Measurements from ENCODE around the gene FOLR1.
"Not testable (repeated sequence)": the region's sequence is repeated elsewhere in the genome, so short reads cannot be mapped to it uniquely, and the experiment has no call there.

FOLR1 gene

GRCh38 chr11:72150882-72151281 is 41.1 kb upstream of the FOLR1 start:
- TF ChIP-seq CTCF (conservative IDR thresholded peaks at IDR 0.05; ENCODE audit: low read length) (no peak), EZH2phosphoT487 (IDR thresholded peaks at IDR 0.05; ENCODE audit: borderline replicate concordance) (no peak)
- H3K27me3 ChIP-seq (ENCODE audit: insufficient read depth, low read length, poor library complexity, severe bottlenecking) = no peaks in the 10 kb centered on the region
- H3K4me3 ChIP-seq (ENCODE audit: low read length, poor library complexity, severe bottlenecking) = no peak overlapping the region
- H3K9ac ChIP-seq (ENCODE audit: low read depth, low read length, poor library complexity, severe bottlenecking) = no peak overlapping the region
- no peaks in the 10 kb centered on the region for H3K79me2 ChIP-seq (ENCODE audit: insufficient read depth, low read length)
- no peaks in the 10 kb centered on the region for H3K9me3 ChIP-seq (ENCODE audit: insufficient read depth, low read depth, low read length)
- H3K36me3 ChIP-seq (ENCODE audit: insufficient read depth, low read length) = no peaks in the 10 kb centered on the region
- no peak overlapping the region for H3K4me2 ChIP-seq (ENCODE audit: low read depth, low read length, poor library complexity, severe bottlenecking)
- no peaks in the 10 kb centered on the region for H3K9me2 ChIP-seq (replicated peaks; ENCODE audit: low read depth, low read length)
- H3K4me1 ChIP-seq (ENCODE audit: insufficient read depth, low read length, poor library complexity, severe bottlenecking) = no peaks in the 10 kb centered on the region
- no peak overlapping the region for H2AFZ ChIP-seq (ENCODE audit: low read length)
- H4K20me1 ChIP-seq (ENCODE audit: insufficient read depth, low read length, poor library complexity, severe bottlenecking) = no peaks in the 10 kb centered on the region
- no peaks in the 10 kb centered on the region for H3F3A ChIP-seq (ENCODE audit: low read depth)

- H3K4me1 ChIP-seq (ENCODE audit: insufficient read depth, low read length, poor library complexity, severe bottlenecking); H3K36me3 ChIP-seq (ENCODE audit: insufficient read depth, low read length); H4K20me1 ChIP-seq (ENCODE audit: insufficient read depth, low read length, poor library complexity, severe bottlenecking); H3K27me3 ChIP-seq (ENCODE audit: insufficient read depth, low read length, poor library complexity, severe bottlenecking); H3F3A ChIP-seq (ENCODE audit: low read depth); H3K79me2 ChIP-seq (ENCODE audit: insufficient read depth, low read length); H3K9me3 ChIP-seq (ENCODE audit: insufficient read depth, low read depth, low read length); H3K4me3 ChIP-seq (ENCODE audit: low read length, poor library complexity, severe bottlenecking); H2AFZ ChIP-seq (ENCODE audit: low read length); H3K9me2 ChIP-seq (replicated peaks; ENCODE audit: low read depth, low read length); H3K9ac ChIP-seq (ENCODE audit: low read depth, low read length, poor library complexity, severe bottlenecking); H3K4me2 ChIP-seq (ENCODE audit: low read depth, low read length, poor library complexity, severe bottlenecking): not testable (repeated sequence)
These were observed 38.1 kb upstream of the FOLR1 start for GRCh38 chr11:72153874-72154273.

GRCh38 chr11:72154816-72155215 is 37.1 kb upstream of the FOLR1 start:
- no peaks in the 10 kb centered on the region for H4K20me1 ChIP-seq (ENCODE audit: insufficient read depth, low read length, poor library complexity, severe bottlenecking)
- no peaks in the 10 kb centered on the region for H3K4me1 ChIP-seq (ENCODE audit: insufficient read depth, low read length, poor library complexity, severe bottlenecking)
- no peaks in the 10 kb centered on the region for H3K9me2 ChIP-seq (replicated peaks; ENCODE audit: low read depth, low read length)
- no peaks in the 10 kb centered on the region for H3F3A ChIP-seq (ENCODE audit: low read depth)
- no peak overlapping the region for H2AFZ ChIP-seq (ENCODE audit: low read length)
- H3K36me3 ChIP-seq (ENCODE audit: insufficient read depth, low read length) = no peaks in the 10 kb centered on the region
- H3K9ac ChIP-seq (ENCODE audit: low read depth, low read length, poor library complexity, severe bottlenecking) = no peak overlapping the region
- no peak overlapping the region for H3K4me3 ChIP-seq (ENCODE audit: low read length, poor library complexity, severe bottlenecking)
- no peak overlapping the region for H3K4me2 ChIP-seq (ENCODE audit: low read depth, low read length, poor library complexity, severe bottlenecking)
- no peak for TF ChIP-seq CTCF (conservative IDR thresholded peaks at IDR 0.05; ENCODE audit: low read length)
- no peaks in the 10 kb centered on the region for H3K27me3 ChIP-seq (ENCODE audit: insufficient read depth, low read length, poor library complexity, severe bottlenecking)
- no peaks in the 10 kb centered on the region for H3K9me3 ChIP-seq (ENCODE audit: insufficient read depth, low read depth, low read length)
- no peaks in the 10 kb centered on the region for H3K79me2 ChIP-seq (ENCODE audit: insufficient read depth, low read length)

GRCh38 chr11:72155751-72156150 is 36.2 kb upstream of the FOLR1 start:
- H3K9ac ChIP-seq (ENCODE audit: low read depth, low read length, poor library complexity, severe bottlenecking) = no peak overlapping the region
- TF ChIP-seq EZH2phosphoT487 (IDR thresholded peaks at IDR 0.05; ENCODE audit: borderline replicate concordance) (no peak), CTCF (conservative IDR thresholded peaks at IDR 0.05; ENCODE audit: low read length) (no peak)
- no peak overlapping the region for H3K4me2 ChIP-seq (ENCODE audit: low read depth, low read length, poor library complexity, severe bottlenecking)
- no peak overlapping the region for H2AFZ ChIP-seq (ENCODE audit: low read length)
- no peaks in the 10 kb centered on the region for H3K27me3 ChIP-seq (ENCODE audit: insufficient read depth, low read length, poor library complexity, severe bottlenecking)
- no peaks in the 10 kb centered on the region for H3K79me2 ChIP-seq (ENCODE audit: insufficient read depth, low read length)
- H3K4me3 ChIP-seq (ENCODE audit: low read length, poor library complexity, severe bottlenecking) = no peak overlapping the region
- H3K9me3 ChIP-seq (ENCODE audit: insufficient read depth, low read depth, low read length) = no peaks in the 10 kb centered on the region
- H4K20me1 ChIP-seq (ENCODE audit: insufficient read depth, low read length, poor library complexity, severe bottlenecking) = no peaks in the 10 kb centered on the region
- H3K4me1 ChIP-seq (ENCODE audit: insufficient read depth, low read length, poor library complexity, severe bottlenecking) = no peaks in the 10 kb centered on the region
- no peaks in the 10 kb centered on the region for H3F3A ChIP-seq (ENCODE audit: low read depth)
- H3K36me3 ChIP-seq (ENCODE audit: insufficient read depth, low read length) = no peaks in the 10 kb centered on the region
- H3K9me2 ChIP-seq (replicated peaks; ENCODE audit: low read depth, low read length) = no peaks in the 10 kb centered on the region
